HG02678 (cell line): ENCODE data around the gene DYNLT1.
"Not testable (repeated sequence)": the region's sequence is repeated elsewhere in the genome, so short reads cannot be mapped to it uniquely, and the experiment has no call there.

Experiments
- ATAC-seq: cut with Tn5 transposase; IDR thresholded peaks from one replicate; pipeline ENCODE4 v1.9.1; 2021; ENCODE audit warnings: mild to moderate bottlenecking, moderate library complexity; ENCODE audit not compliant: unreplicated experiment

The DYNLT1 gene

GRCh38 chr6:158644231-158645063 is at the start of gene DYNLT1:
Gene DYNLT1 (minus strand): TSS chr6:158644743. CDS start chr6:158644708, 35 bp downstream.
- peak; percentile 68 for ATAC-seq

- ATAC-seq, result no peak
These were observed 44.3 kb upstream of the DYNLT1 start for GRCh38 chr6:158688860-158689259.

- no peak for ATAC-seq
These were observed 43.0 kb upstream of the DYNLT1 start for GRCh38 chr6:158687506-158687905.

- ATAC-seq, result peak; percentile 85
These were observed 42.3 kb upstream of the DYNLT1 start for GRCh38 chr6:158686791-158687381.

- no peak for ATAC-seq
These were observed 41.8 kb upstream of the DYNLT1 start for GRCh38 chr6:158686311-158686710.

GRCh38 chr6:158684745-158685324 is 40.3 kb upstream of the DYNLT1 start:
- no peak for ATAC-seq

GRCh38 chr6:158684311-158684710 is 39.8 kb upstream of the DYNLT1 start:
- no peak for ATAC-seq

- no peak for ATAC-seq
These were observed 35.9 kb upstream of the DYNLT1 start for GRCh38 chr6:158680481-158680880.

GRCh38 chr6:158680015-158680414 is 35.5 kb upstream of the DYNLT1 start:
- ATAC-seq, result no peak

GRCh38 chr6:158677906-158678578 is 33.5 kb upstream of the DYNLT1 start:
- no peak for ATAC-seq

- not testable (repeated sequence) for ATAC-seq
These were observed 32.6 kb upstream of the DYNLT1 start for GRCh38 chr6:158677094-158677493.

- ATAC-seq, result no peak
These were observed 30.0 kb upstream of the DYNLT1 start for GRCh38 chr6:158674342-158675131.

- ATAC-seq, result no peak
These were observed 28.2 kb upstream of the DYNLT1 start for GRCh38 chr6:158672726-158673125.

- not testable (repeated sequence) for ATAC-seq
These were observed 27.6 kb upstream of the DYNLT1 start for GRCh38 chr6:158672119-158672518.

- no peak for ATAC-seq
These were observed 24.8 kb upstream of the DYNLT1 start for GRCh38 chr6:158669145-158670035.

- ATAC-seq, result no peak
These were observed 24.2 kb upstream of the DYNLT1 start for GRCh38 chr6:158668707-158669103.

GRCh38 chr6:158667360-158667981 is 22.9 kb upstream of the DYNLT1 start:
- ATAC-seq, result no peak

GRCh38 chr6:158666628-158667359 is 22.3 kb upstream of the DYNLT1 start:
- no peak for ATAC-seq

- ATAC-seq, result no peak
These were observed 20.8 kb upstream of the DYNLT1 start for GRCh38 chr6:158665332-158665731.
